ENCODE results near the gene HAPSTR1.

The HAPSTR1 gene

DNA sequence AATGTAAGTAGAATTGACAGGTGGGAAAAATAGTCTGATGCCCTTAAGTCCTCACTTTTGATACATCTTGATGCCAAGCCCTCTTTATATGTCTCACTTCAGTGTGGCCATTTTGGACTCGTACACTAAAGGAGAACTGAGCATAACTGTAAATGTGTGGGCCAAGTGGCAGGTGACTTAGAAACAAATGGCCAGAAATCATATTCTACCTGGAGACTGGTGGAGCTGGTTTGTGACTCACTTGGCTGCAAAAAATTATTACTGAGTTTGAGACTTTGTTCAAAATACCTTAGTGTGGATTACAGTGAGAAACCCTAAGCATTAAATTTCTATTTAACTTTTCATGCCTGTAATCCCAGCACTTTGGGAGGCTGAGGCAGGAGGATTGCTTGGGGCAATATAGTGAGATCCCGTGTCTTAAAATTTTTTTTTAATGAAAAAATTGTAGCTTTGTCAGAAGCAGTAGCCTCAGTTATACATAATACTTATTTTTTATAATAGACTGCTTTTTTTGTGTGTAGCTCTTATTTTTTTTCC is 5.0 kb downstream of the HAPSTR1 start:
- no peak for DNase-seq (ENCODE audit: low read depth in 3 of 3)

GRCh38 chr16:9097266-9098219 is 6.1 kb downstream of the HAPSTR1 start:
- DNase-seq (ENCODE audit: low read depth in 3 of 3): no peak

GRCh38 chr16:9098377-9099090 is 7.1 kb downstream of the HAPSTR1 start:
- no peak for DNase-seq (ENCODE audit: low read depth in 3 of 3)

- DNase-seq (ENCODE audit: low read depth in 3 of 3): no peak
These were observed 7.7 kb downstream of the HAPSTR1 start for GRCh38 chr16:9099131-9099625.

DNA sequence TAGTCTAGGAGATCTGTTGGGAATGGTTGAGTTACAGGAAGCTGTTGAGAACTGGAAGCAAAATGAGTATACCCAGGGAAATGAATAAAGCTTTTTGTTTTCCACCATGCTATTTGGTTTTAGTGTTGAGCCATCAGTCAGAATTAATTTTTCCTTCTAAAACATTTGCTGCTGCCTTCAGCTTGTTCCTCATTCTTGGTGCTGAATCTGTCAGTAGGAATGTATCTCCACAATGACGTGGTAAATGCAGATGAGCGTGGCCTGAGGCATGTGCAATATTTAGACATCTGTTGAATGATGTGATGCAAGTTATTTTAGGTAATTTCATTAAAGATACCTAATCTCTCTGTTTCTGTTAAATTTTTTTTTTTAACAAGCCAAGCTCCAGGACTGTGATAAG is 10.9 kb downstream of the HAPSTR1 start:
- no peak for DNase-seq (ENCODE audit: low read depth in 3 of 3)

DNA sequence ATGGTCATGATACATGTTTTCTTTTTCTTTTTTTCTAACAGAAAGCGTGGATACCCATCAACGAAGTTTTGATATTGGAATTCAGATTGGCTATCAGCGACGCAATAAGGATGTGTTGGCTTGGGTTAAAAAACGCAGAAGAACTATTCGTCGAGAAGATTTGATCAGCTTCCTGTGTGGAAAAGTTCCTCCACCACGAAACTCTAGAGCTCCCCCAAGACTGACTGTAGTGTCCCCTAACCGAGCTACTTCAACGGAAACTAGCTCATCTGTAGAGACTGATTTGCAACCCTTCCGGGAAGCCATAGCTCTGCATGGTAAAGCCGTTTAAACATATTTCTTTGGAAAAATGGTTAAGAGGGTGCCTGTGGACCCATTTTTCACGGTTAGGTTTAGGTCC is 11.5 kb downstream of the HAPSTR1 start:
- DNase-seq (ENCODE audit: low read depth in 3 of 3): no peak

GRCh38 chr16:9103546-9103945 is 12.1 kb downstream of the HAPSTR1 start:
- no peak for DNase-seq (ENCODE audit: low read depth in 3 of 3)

- no peak for DNase-seq (ENCODE audit: low read depth in 3 of 3)
These were observed 13.7 kb downstream of the HAPSTR1 start for GRCh38 chr16:9105189-9105588.

- no peak for DNase-seq (ENCODE audit: low read depth in 3 of 3)
These were observed 15.9 kb downstream of the HAPSTR1 start for GRCh38 chr16:9107025-9107970.

GRCh38 chr16:9109255-9109654 is 17.8 kb downstream of the HAPSTR1 start:
- no peak for DNase-seq (ENCODE audit: low read depth in 3 of 3)

GRCh38 chr16:9112166-9112843 is 20.9 kb downstream of the HAPSTR1 start:
- no peak for DNase-seq (ENCODE audit: low read depth in 3 of 3)

DNA sequence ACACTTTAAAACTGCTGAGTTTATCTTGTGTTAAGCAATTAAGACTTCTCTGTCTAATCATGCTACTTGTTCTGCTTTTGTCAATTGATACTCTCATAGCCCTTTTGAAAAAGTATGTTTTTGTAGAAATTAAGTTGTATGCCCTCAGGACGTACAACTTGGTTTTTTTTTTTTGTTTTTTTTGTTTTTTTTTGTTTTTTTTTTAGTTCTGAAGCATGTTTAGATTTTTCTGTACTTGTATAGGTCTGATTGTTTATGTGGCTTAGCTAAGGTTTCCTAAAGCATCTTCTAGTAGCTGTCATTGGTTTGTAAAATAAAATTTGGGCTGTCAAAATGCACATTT is 21.4 kb downstream of the HAPSTR1 start:
- DNase-seq (ENCODE audit: low read depth in 3 of 3): no peak

- no peak for DNase-seq (ENCODE audit: low read depth in 3 of 3)
These were observed 22.3 kb downstream of the HAPSTR1 start for GRCh38 chr16:9113707-9114106.

DNA sequence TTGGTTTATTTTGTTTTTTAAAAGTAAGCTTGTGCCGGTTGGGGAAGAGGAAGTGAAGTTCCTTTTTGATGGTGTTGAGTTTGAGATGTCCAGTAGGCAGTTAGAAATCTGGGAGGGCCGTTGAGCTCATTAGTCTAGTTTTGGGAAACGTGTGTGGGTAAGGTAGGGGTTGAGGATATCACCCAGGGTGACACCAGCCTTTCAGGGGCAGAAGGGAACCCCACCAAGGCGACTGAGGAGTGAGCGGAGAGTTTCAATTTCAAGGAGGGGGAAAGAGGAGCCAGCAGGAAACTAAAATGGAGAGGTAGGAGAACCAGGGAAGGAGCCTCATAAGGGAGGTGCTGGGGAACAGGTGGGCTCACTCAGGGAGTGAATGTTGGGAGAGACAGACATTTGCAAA is 22.7 kb downstream of the HAPSTR1 start:
- DNase-seq (ENCODE audit: low read depth in 3 of 3): no peak

GRCh38 chr16:9114842-9115241 is 23.4 kb downstream of the HAPSTR1 start:
- no peak for DNase-seq (ENCODE audit: low read depth in 3 of 3)

- no peak for DNase-seq (ENCODE audit: low read depth in 3 of 3)
These were observed 23.8 kb downstream of the HAPSTR1 start for GRCh38 chr16:9115277-9115676.

DNA sequence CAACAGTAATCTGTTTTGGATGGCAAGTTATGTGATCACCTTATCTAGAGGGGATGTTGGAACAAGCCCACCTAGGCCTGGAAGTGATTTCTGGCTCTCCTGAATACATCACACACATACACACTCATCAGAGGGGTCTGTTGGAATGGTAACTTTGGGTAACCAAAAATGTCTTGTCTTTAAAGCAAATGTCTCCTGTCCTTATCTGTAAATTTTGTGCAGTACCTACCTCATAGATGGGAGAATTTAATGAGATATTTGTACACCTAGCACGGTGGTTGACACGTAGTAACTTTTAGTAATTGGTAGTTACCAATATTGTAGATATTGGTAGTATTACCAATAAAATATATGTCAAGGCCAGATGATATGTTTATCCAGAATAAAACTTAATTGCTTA is 24.7 kb downstream of the HAPSTR1 start:
- DNase-seq (ENCODE audit: low read depth in 3 of 3): no peak

DNA sequence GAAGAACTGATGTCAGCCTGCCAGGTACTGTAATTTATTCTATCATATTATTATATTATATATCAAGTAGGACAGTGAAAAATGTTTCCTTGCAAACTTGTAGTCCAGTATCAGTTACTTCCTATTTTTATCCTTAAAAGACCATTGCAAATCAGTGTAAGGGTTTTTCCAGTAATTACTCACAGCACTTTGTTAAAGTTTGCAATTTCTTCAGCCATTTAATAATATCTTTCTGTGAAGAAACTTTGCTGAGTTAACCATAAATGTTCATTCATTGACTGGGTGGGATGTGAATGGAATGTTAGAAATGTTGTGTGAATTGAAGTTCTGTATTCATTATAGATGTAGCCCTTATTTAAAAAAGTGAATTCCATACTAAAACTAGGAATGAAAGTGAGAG is 26.7 kb downstream of the HAPSTR1 start:
- no peak for DNase-seq (ENCODE audit: low read depth in 3 of 3)

DNA sequence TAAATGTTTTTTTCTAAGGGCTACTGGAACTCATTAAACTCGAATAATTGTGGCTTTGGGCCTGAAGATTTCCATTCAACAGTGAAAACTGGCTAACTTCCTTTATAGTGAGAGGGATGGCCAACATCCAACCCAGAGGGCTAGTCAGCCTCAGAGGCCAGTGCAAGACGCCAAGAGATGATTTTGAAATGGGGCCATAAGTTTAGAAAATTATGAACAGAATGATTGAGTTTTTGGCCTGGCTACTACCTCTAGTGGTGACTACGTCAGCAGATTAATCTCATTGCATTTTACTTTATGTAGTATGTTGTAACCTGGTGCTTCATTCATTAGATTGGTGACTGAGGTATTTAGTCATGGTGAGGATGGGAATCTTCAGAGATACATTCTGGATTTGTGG is 28.4 kb downstream of the HAPSTR1 start:
- DNase-seq (ENCODE audit: low read depth in 3 of 3): no peak

DNA sequence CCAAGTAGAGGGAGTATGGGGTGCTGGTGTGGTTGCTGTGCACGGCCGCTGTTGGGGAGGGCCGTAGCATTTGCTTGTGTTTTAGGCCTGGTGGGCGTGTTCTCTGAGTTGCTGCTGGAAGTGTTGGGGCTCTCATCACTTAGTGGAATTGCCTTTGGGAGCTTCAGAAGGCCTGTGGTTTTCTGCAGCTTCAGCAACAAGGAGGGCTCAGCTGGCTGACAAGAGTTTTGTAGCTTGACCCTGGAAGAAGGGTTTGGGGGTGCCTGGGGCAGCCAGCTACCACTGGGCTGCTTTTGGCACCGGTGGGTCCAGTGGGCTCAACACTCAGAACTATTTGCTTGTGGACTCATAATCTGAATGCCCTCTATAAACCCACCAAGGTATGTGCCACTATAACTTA is 30.9 kb downstream of the HAPSTR1 start:
- DNase-seq (ENCODE audit: low read depth in 3 of 3): no peak

- no peak for DNase-seq (ENCODE audit: low read depth in 3 of 3)
These were observed 31.5 kb downstream of the HAPSTR1 start for GRCh38 chr16:9122969-9123368.

All from stimulated activated CD4-positive, alpha-beta T cell treated with anti-CD3 and anti-CD28 coated beads, TNF-alpha, amount 100 ng/mL, for 4 hours (primary cell).